GM13976 (cell line): ENCODE data around the gene RDH14.
A peak's percentile ranks its signal among the peaks of the same experiment; 100 is the strongest.

ENCODE experiments used
- DNase-seq: peaks from one replicate; pipeline ENCODE4 v3.0.0; 2012; ENCODE audit warnings: low spot score
- in situ Hi-C: fragments of 300-500 bp; cut with MboI; formaldehyde crosslinking; loops from one replicate; pipeline ENCODE4 v1.12.0; 2022; ENCODE audit warnings: low sequenced_read_pairs, mixed read lengths, inconsistent platforms; ENCODE audit not compliant: unreplicated experiment
- TF ChIP-seq, protein P1 (sequence below): IDR thresholded peaks from 2 replicates; pipeline ENCODE4 v1.5.1; 2012; ENCODE audit warnings: borderline replicate concordance, mild to moderate bottlenecking; ENCODE audit not compliant: insufficient read depth; ENCODE audit errors: extremely low read depth, missing control alignments, control extremely low read depth

RDH14 gene

GRCh38 chr2:18560031-18560796, at the start of gene RDH14:
Gene RDH14 (minus strand): TSS chr2:18560653. CDS start chr2:18560572, 81 bp downstream.
- TF ChIP-seq, protein P1, sequence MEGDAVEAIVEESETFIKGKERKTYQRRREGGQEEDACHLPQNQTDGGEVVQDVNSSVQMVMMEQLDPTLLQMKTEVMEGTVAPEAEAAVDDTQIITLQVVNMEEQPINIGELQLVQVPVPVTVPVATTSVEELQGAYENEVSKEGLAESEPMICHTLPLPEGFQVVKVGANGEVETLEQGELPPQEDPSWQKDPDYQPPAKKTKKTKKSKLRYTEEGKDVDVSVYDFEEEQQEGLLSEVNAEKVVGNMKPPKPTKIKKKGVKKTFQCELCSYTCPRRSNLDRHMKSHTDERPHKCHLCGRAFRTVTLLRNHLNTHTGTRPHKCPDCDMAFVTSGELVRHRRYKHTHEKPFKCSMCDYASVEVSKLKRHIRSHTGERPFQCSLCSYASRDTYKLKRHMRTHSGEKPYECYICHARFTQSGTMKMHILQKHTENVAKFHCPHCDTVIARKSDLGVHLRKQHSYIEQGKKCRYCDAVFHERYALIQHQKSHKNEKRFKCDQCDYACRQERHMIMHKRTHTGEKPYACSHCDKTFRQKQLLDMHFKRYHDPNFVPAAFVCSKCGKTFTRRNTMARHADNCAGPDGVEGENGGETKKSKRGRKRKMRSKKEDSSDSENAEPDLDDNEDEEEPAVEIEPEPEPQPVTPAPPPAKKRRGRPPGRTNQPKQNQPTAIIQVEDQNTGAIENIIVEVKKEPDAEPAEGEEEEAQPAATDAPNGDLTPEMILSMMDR: no peak
- DNase-seq: peak; percentile 88
- in situ Hi-C loops: no loop called here

DNA sequence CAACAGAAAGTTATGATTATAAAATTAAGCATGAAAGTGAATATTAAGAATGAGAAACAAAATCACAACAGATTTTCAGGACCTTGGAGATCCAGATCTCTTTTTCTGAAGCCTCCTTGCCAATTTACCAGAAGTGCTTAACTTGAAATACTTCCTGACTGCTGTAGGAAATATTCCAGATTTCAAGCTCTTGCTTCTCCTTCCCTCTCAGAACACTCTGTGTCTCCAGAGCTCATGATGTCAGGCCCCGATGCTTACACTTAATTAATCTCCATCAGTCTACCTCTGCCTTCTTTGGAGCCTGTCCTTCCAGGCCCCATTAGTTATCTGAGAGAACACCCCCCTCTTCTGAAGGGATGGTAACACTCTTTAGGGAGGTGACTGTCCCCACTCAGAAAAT, 49.6 kb upstream of the RDH14 start:
- TF ChIP-seq, protein P1: no peak
- in situ Hi-C loops: no loop called here
- no peak for DNase-seq

GRCh38 chr2:18605115-18605514, 44.7 kb upstream of the RDH14 start:
- TF ChIP-seq, protein P1: no peak
- in situ Hi-C loops: no loop called here
- no peak for DNase-seq

DNA sequence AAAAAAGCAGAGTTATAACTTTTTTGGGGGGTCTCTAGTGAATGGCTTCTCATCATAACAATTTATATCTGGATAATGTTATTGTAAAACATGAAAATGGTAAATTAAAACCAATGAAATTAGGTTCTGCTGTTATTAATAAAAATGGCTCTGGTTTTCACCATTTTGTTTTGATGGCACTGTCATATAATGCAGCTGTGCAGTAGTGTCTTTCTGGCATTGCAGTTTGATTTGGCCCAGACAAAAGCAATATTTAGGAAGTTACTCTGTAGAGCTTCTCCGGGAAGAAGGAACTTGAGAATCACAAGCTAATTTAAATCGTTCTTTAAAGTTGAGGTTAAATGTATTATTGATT, 44.1 kb upstream of the RDH14 start:
- TF ChIP-seq, protein P1: no peak
- DNase-seq: no peak
- in situ Hi-C loops: no loop called here

GRCh38 chr2:18603854-18604530, 43.5 kb upstream of the RDH14 start:
- in situ Hi-C loops: no loop called here

GRCh38 chr2:18602298-18602697, 41.8 kb upstream of the RDH14 start:
- no peak for DNase-seq

More at GRCh38 chr2:18603854-18604530, 43.5 kb upstream of the RDH14 start:
- no peak for DNase-seq
- TF ChIP-seq, protein P1: no peak

More at GRCh38 chr2:18602298-18602697, 41.8 kb upstream of the RDH14 start:
- TF ChIP-seq, protein P1: no peak
- in situ Hi-C loops: no loop called here
